Psoas muscle (tissue), 8 donors: ENCODE data around the gene GSG1. TPM values are rescaled to one million over a fixed set of nuclear protein-coding genes. Genes with fewer than 3 reads are reported as not detected.

Experiments used
- ATAC-seq, 4 donors: fragments of 200-7000 bp; cut with Tn5 transposase; one replicate each; pipeline ENCODE4 v1.9.1; 2020; ENCODE audit warnings: moderate library complexity in 3 of 4, mild to moderate bottlenecking in 2 of 4
- DNase-seq, 2 donors: peaks; one replicate each; pipeline ENCODE4 v3.0.0-alpha.2; 2020
- H3K27ac ChIP-seq: fragments of 200-600 bp; one replicate; pipeline ENCODE4 v1.8.0; 2022
- H3K27me3 ChIP-seq, 3 donors: fragments of 200-600 bp in 1 of 3; one replicate each; pipeline versions ENCODE4 v1.6.1 to v1.8.0; 2013 to 2022; ENCODE audit warnings: low read length in 2 of 3, mild to moderate bottlenecking in 2 of 3, moderate library complexity in 1 of 3; ENCODE audit not compliant: insufficient read depth in 3 of 3
- H3K36me3 ChIP-seq, 2 donors: fragments of 200-600 bp in 1 of 2; one replicate each; pipeline versions ENCODE4 v1.6.1 to v1.8.0; 2013 to 2022; ENCODE audit warnings: low read depth in 1 of 2, mild to moderate bottlenecking in 1 of 2, moderate library complexity in 1 of 2; ENCODE audit not compliant: insufficient read depth in 1 of 2
- H3K4me1 ChIP-seq: fragments of 200-600 bp; one replicate; pipeline ENCODE4 v1.8.0; 2022
- H3K4me3 ChIP-seq: fragments of 200-600 bp; one replicate; pipeline ENCODE4 v1.8.0; 2022; ENCODE audit warnings: mild to moderate bottlenecking
- H3K9me3 ChIP-seq: fragments of 200-600 bp; one replicate; pipeline ENCODE4 v1.8.0; 2022
- CTCF ChIP-seq: fragments of 200-600 bp; IDR thresholded peaks from one replicate; pipeline ENCODE4 v1.8.0; 2022; ENCODE audit warnings: antibody characterized with exemption
- WGBS, 3 donors: extraction: QIAGEN DNeasy Blood & Tissue Kit; methylation state at CpG; one replicate each; pipeline versions ENCODE4 v1.1.6 to v1.1.7; 2013; 5-methylcytosine and 5-hydroxymethylcytosine counted together
- intact Hi-C, 2 donors: fragments of 100-400 bp; cut with DNase I; formaldehyde crosslinking; loops; one replicate each; pipeline versions ENCODE4 v1.11.0 to v1.14.2; 2022
- polyA plus RNA-seq, 3 donors: library from polyadenylated mRNA; stranded (reverse); fragments of 200-250 nt; gene quantifications; one replicate each; pipeline ENCODE4 v1.2.3, GENCODE V29; 2013
- total RNA-seq, 4 donors: library from RNA; stranded (reverse); fragmentation: NEBNext Ultra II Directional in 2 of 4; extraction: Animal tissue kit (Norgen Biotek cat#: 25700) in 2 of 4; gene quantifications; one replicate each; pipeline versions ENCODE4 v1.2.1 to v1.2.4, GENCODE V29; 2021 to 2023
- donor health status: healthy with polysubstance abuse.
- donor health status: DM: no; HTN: no; CAD: no; lungs with moderate emphysema.
- donor health status: Bipolar disorder and iron deficiency.
- donor health status: healthy.
- donor health status: DM: yes; HTN: yes; CAD: no.
- donor health status: DM: no; HTN: no; CAD: no.
- donor health status: DM: no; HTN: no; CAD: no.
- donor health status: DM: yes; HTN: yes; CAD: no.

The GSG1 gene
- total and polyA plus RNA-seq, 7 donors, result not detected

GRCh38 chr12:13094367-13094766 lies 9.1 kb downstream of the GSG1 start:
- ATAC-seq (no peak), DNase-seq (no peak)
- TF ChIP-seq CTCF, result no peak
- Histone ChIP-seq H3K9me3 (no peaks in the 10 kb centered on the region), H3K27ac (no peak overlapping the region), H3K27me3 (no peaks in the 10 kb centered on the region), H3K36me3 (no peaks in the 10 kb centered on the region), H3K4me1 (no peaks in the 10 kb centered on the region), H3K4me3 (no peak overlapping the region)
- intact Hi-C loops, result loop anchor here (10.0 kb wide), 2 partner anchors 120 to 180 kb away; no protein-coding TSS in a partner anchor
- 76 to 84% (median 78%) methylated on average over 3 of the region's 3 CpGs for WGBS, 3 donors

GRCh38 chr12:13093848-13094220 lies 9.6 kb downstream of the GSG1 start:
- ATAC-seq, result no peak
- no peaks in the 10 kb centered on the region for H3K36me3 ChIP-seq
- intact Hi-C loops, result loop anchor here (10.0 kb wide), 2 partner anchors 121 to 179 kb away; no protein-coding TSS in a partner anchor

GRCh38 chr12:13093191-13093847 lies 10.1 kb downstream of the GSG1 start:
- no peak overlapping the region for H3K27ac ChIP-seq
- DNase-seq, result no peak
- no peak for TF ChIP-seq CTCF
- WGBS, 3 donors, result 68 to 81% (median 74%) methylated on average over 7 of the region's 7 CpGs
- no peak overlapping the region for H3K4me3 ChIP-seq
- H3K27me3 ChIP-seq, result no peaks in the 10 kb centered on the region
- intact Hi-C loops, result loop anchor here (10.0 kb wide), 2 partner anchors 121 to 179 kb away; no protein-coding TSS in a partner anchor
- no peak for ATAC-seq
- H3K4me1 ChIP-seq, result no peaks in the 10 kb centered on the region
- no peaks in the 10 kb centered on the region for H3K36me3 ChIP-seq
- H3K9me3 ChIP-seq, result no peaks in the 10 kb centered on the region

More at GRCh38 chr12:13093848-13094220, 9.6 kb downstream of the GSG1 start:
- Histone ChIP-seq H3K4me3 (no peak overlapping the region), H3K9me3 (no peaks in the 10 kb centered on the region), H3K4me1 (no peaks in the 10 kb centered on the region), H3K27ac (no peak overlapping the region), H3K27me3 (no peaks in the 10 kb centered on the region)
- 61 to 63% (median 61%) methylated on average over 2 of the region's 2 CpGs for WGBS, 3 donors
- no peak for TF ChIP-seq CTCF
- no peak for DNase-seq

- H3K4me1 ChIP-seq, result no peaks in the 10 kb centered on the region
- TF ChIP-seq CTCF, result no peak
- H3K36me3 ChIP-seq, result no peaks in the 10 kb centered on the region
- WGBS, 3 donors, result 91 to 93% (median 92%) methylated on average over 6 of the region's 6 CpGs
- no peak for ATAC-seq
- no peaks in the 10 kb centered on the region for H3K9me3 ChIP-seq
- H3K27me3 ChIP-seq, result no peaks in the 10 kb centered on the region
- H3K27ac ChIP-seq, result no peak overlapping the region
- intact Hi-C loops, result loop anchor here (10.0 kb wide), 2 partner anchors 123 to 177 kb away; no protein-coding TSS in a partner anchor
- no peak overlapping the region for H3K4me3 ChIP-seq
- no peak for DNase-seq
Observed at GRCh38 chr12:13091832-13092231, 11.6 kb downstream of the GSG1 start.
